WERI-Rb-1 (cell line): ENCODE results near the gene SEC22C.

ENCODE experiments used
- DNase-seq: peaks from one replicate; pipeline ENCODE4 v3.0.0-alpha.2; 2020
- H3K27ac ChIP-seq: fragments of 250-450 bp; sonication (Bioruptor Pico); 2 replicates; pipeline ENCODE4 v1.5.1; 2020; ENCODE audit warnings: mild to moderate bottlenecking, moderate library complexity
- H3K27me3 ChIP-seq: fragments of 250-450 bp; sonication (Bioruptor Pico); 2 replicates; pipeline ENCODE4 v1.5.1; 2021; ENCODE audit warnings: mild to moderate bottlenecking, low read depth, moderate library complexity; ENCODE audit not compliant: insufficient read depth, severe bottlenecking
- H3K36me3 ChIP-seq: fragments of 250-450 bp; sonication (Bioruptor Pico); 2 replicates; pipeline ENCODE4 v1.5.1; 2020; ENCODE audit warnings: mild to moderate bottlenecking, moderate library complexity
- H3K4me3 ChIP-seq: 2 replicates; pipeline ENCODE4 v1.5.1; 2011; ENCODE audit warnings: low read depth, mild to moderate bottlenecking, control low read depth, low read length
- H3K9me3 ChIP-seq: fragments of 250-450 bp; sonication (Bioruptor Pico); 2 replicates; pipeline ENCODE4 v1.5.1; 2021; ENCODE audit warnings: mild to moderate bottlenecking, moderate library complexity; ENCODE audit not compliant: severe bottlenecking
- TF ChIP-seq, protein P1 (sequence below): IDR thresholded peaks from 2 replicates; pipeline ENCODE4 v1.5.1; 2011; ENCODE audit warnings: low read depth, mild to moderate bottlenecking, control low read depth, inconsistent platforms, low read length

The SEC22C gene

DNA sequence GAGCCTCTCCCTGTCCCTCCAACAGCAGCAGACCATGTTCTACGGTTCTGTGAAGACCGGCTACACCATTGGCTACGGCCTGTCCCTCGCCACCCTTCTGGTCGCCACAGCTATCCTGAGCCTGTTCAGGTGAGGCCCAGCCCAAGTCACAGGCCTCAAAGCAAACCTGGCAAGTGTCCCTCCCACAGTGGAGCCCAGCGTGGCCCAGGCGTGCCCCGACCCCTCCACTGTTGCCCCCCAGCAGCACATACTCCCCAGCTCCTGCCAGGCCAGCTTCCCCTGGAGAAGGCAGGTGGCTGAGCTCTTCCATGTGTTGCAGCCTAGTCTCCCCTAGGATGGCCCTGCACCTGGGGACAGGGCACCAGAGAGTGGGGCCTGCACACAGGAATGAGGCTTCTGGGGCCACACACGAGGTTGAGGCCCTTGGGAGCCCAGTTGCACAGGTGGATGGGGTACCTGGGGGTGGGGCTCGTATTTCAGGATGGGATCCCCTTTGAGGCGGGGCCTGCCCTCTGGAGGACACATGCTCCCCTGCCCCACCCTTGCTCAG is 54.3 kb downstream of the SEC22C start:
- no peak for DNase-seq
- Histone ChIP-seq H3K27me3 (no peaks in the 10 kb centered on the region), H3K27ac (no peak overlapping the region), H3K36me3 (no peaks in the 10 kb centered on the region), H3K4me3 (no peak overlapping the region), H3K9me3 (no peaks in the 10 kb centered on the region)
- TF ChIP-seq, protein P1, sequence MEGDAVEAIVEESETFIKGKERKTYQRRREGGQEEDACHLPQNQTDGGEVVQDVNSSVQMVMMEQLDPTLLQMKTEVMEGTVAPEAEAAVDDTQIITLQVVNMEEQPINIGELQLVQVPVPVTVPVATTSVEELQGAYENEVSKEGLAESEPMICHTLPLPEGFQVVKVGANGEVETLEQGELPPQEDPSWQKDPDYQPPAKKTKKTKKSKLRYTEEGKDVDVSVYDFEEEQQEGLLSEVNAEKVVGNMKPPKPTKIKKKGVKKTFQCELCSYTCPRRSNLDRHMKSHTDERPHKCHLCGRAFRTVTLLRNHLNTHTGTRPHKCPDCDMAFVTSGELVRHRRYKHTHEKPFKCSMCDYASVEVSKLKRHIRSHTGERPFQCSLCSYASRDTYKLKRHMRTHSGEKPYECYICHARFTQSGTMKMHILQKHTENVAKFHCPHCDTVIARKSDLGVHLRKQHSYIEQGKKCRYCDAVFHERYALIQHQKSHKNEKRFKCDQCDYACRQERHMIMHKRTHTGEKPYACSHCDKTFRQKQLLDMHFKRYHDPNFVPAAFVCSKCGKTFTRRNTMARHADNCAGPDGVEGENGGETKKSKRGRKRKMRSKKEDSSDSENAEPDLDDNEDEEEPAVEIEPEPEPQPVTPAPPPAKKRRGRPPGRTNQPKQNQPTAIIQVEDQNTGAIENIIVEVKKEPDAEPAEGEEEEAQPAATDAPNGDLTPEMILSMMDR, result no peak

DNA sequence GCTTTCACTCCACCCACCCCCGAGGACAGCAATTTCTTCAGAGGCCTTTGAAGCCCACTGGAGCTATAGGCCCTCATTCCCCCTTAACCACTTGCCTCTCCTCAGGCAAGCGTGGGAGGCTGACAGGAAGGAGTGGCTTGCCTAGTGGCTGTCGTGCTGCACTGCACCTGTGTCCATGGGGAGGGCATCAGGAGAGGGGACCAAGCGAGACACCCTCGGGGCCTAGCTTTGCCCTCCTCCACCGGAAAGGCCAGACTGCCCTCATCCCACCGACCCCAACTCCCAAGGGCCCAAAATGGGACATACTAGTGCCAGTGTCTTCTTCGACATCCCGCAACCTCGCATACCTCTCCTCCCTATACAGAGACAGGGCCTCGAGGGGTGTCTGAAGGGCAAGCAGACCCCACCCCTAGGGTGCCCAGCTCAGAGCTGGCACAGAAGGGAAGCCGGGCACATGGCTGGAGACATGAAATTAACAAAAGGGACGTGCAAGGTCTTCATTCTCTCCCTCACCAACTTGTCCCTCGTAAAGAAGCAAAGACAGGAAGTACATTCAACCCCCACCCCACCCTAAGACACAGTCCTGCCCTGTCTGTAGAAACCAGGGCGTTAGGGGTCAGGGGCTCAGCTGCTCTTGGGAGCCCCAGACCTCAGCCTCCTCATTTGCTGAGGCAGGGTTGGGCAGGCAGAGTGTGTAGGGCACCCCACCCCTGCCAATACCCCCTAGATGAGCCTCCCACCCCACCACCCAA is 55.0 kb downstream of the SEC22C start:
- H3K4me3 ChIP-seq, result no peak overlapping the region
- H3K27ac ChIP-seq, result no peak overlapping the region
- no peaks in the 10 kb centered on the region for H3K36me3 ChIP-seq
- no peaks in the 10 kb centered on the region for H3K9me3 ChIP-seq
- DNase-seq, result peak; percentile 54
- TF ChIP-seq, protein P1, result peak; percentile 50
- H3K27me3 ChIP-seq, result no peaks in the 10 kb centered on the region

DNA sequence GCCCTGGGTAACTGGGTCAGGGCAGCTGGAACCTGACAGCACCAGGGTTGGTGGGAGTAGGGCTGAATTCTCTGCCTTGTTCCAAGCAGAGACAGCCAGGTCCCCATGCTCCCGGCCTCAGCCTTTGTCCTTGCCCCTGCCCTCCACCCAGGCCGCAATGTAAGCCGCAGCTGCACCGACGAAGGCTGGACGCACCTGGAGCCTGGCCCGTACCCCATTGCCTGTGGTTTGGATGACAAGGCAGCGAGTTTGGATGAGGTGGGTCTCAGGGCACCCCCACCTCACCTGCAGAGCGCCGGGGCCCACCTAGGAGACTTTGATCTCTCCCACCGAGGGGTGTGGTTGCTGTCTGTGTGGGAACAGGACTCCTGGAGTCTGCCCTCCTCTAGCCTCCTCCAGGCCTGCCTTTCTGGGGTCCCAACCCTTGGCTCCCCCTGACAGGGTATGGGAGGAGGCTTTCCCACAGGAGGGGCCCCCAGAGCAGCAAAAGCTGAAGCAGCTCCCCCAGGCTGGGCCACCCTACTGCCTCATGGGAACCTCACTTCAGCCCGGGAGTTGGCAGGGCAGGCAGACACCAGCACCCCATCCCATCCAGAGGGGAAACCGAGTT is 55.9 kb downstream of the SEC22C start:
- no peaks in the 10 kb centered on the region for H3K9me3 ChIP-seq
- no peak overlapping the region for H3K4me3 ChIP-seq
- TF ChIP-seq, protein P1, result no peak
- no peak overlapping the region for H3K27ac ChIP-seq
- H3K36me3 ChIP-seq, result no peaks in the 10 kb centered on the region
- no peaks in the 10 kb centered on the region for H3K27me3 ChIP-seq
- DNase-seq, result no peak

DNA sequence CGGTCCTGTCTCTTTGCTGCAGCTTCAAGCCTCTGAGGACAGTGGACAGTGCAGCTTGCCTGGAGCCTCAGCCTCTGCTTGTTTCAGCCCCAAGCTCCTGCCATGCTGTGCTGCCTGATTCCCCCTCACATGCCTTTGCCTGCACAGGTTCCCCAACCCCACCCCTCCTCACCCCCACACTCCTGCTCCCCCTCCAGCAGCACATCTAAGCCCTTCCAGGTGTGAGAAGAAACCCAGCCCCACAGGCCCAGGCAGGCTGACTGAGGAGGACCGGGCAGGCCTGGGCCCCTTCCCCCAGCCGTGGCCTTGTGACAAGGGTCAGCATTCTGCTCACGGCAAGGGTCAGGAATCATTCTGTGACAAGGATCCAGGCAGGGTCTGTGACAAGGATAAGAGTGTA is 56.6 kb downstream of the SEC22C start:
- Histone ChIP-seq H3K9me3 (no peaks in the 10 kb centered on the region), H3K27me3 (no peaks in the 10 kb centered on the region), H3K4me3 (no peak overlapping the region), H3K36me3 (no peaks in the 10 kb centered on the region), H3K27ac (no peak overlapping the region)
- no peak for DNase-seq
- TF ChIP-seq, protein P1, result no peak

DNA sequence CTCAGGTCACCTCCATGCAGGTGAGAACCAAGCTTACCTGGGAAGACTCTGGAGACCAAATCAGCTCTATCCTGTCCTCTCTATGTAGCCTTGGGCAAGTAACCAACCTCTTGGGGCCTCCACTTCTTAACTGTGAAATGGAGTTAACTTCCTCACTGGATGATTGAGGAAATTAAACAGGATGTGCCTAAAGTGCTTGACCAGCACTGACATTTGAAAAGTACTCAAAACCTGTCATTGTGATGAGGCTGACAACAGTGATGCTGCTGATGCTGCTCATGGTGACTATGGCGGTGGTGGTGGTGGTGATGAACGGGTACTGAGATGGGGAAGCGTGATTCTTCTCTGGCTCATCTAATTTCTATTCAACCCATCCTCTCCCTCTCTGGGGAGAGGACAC is 57.0 kb downstream of the SEC22C start:
- no peaks in the 10 kb centered on the region for H3K27me3 ChIP-seq
- no peaks in the 10 kb centered on the region for H3K36me3 ChIP-seq
- no peak overlapping the region for H3K4me3 ChIP-seq
- TF ChIP-seq, protein P1, result no peak
- H3K9me3 ChIP-seq, result no peaks in the 10 kb centered on the region
- H3K27ac ChIP-seq, result no peak overlapping the region
- no peak for DNase-seq
